Osteocyte (in vitro differentiated cells): Measurements from ENCODE around the gene OR1F1. TPM values are rescaled to one million over a fixed set of nuclear protein-coding genes. Genes with fewer than 3 reads are reported as not detected.

ENCODE experiments used
- DNase-seq: peaks from one replicate; pipeline ENCODE4 v3.0.0; 2021; ENCODE audit warnings: mixed read lengths; ENCODE audit not compliant: unreplicated experiment; ENCODE audit errors: extremely low spot score
- H3K27ac Mint-ChIP-seq: one replicate; pipeline ENCODE4 v1.8.0; 2021; ENCODE audit warnings: mild to moderate bottlenecking, mixed read lengths; ENCODE audit not compliant: unreplicated experiment
- H3K27me3 Mint-ChIP-seq: one replicate; pipeline ENCODE4 v1.8.0; 2021; ENCODE audit warnings: mixed read lengths; ENCODE audit not compliant: unreplicated experiment
- H3K36me3 Mint-ChIP-seq: one replicate; pipeline ENCODE4 v1.8.0; 2021; ENCODE audit warnings: mixed read lengths; ENCODE audit not compliant: unreplicated experiment
- H3K4me1 Mint-ChIP-seq: one replicate; pipeline ENCODE4 v1.8.0; 2021; ENCODE audit warnings: mixed read lengths; ENCODE audit not compliant: unreplicated experiment
- H3K4me3 Mint-ChIP-seq: one replicate; pipeline ENCODE4 v1.8.0; 2021; ENCODE audit warnings: mild to moderate bottlenecking, moderate library complexity, mixed read lengths; ENCODE audit not compliant: unreplicated experiment
- H3K9me3 Mint-ChIP-seq: one replicate; pipeline ENCODE4 v1.8.0; 2021; ENCODE audit warnings: mixed read lengths; ENCODE audit not compliant: unreplicated experiment
- total RNA-seq: library from RNA; stranded (reverse); gene quantifications from 2 replicates; pipeline ENCODE4 v1.2.1, GENCODE V29; 2021
- TF ChIP-seq, protein P1 (sequence below): fragments of 200-600 bp; sonication (generic); IDR thresholded peaks from 2 replicates; pipeline ENCODE4 v1.5.0; 2021; ENCODE audit warnings: antibody characterized with exemption, mild to moderate bottlenecking, moderate library complexity

Gene OR1F1
- total RNA-seq, 1 donor from 2014 or later, result not detected

DNA sequence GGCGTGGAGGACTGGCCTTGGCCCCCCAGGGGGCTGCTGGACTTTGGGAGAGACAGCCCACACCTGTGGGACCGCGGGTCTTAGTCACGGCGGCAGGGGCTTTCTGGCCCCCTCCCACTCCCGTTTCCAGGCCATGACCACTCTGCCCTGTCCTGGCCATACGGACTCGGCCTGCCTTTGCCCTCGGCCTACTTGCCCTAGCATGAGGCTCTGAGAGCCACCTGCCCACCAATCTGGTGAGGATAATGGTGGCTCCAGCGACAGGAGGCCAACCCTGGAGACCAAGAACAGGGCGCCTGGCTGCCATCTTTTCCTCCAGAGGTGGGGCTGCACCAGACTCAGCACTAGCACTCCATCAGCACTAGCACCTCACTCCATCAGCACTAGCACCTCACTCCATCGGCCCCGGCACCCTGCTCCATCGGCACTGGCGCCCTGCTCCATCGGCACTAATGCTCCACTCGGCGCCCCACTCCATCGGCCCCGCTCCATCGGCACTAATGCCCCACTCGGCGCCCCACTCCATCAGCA lies 46.2 kb upstream of the OR1F1 start:
- Mint-ChIP-seq H3K27ac (no peak overlapping the region), H3K27me3 (no peaks in the 10 kb centered on the region), H3K4me3 (no peak overlapping the region), H3K9me3 (no peaks in the 10 kb centered on the region), H3K36me3 (peaks cover 17% of the 10 kb centered on the region), H3K4me1 (peaks cover 2% of the 10 kb centered on the region)
- no peak for DNase-seq
- TF ChIP-seq, protein P1, sequence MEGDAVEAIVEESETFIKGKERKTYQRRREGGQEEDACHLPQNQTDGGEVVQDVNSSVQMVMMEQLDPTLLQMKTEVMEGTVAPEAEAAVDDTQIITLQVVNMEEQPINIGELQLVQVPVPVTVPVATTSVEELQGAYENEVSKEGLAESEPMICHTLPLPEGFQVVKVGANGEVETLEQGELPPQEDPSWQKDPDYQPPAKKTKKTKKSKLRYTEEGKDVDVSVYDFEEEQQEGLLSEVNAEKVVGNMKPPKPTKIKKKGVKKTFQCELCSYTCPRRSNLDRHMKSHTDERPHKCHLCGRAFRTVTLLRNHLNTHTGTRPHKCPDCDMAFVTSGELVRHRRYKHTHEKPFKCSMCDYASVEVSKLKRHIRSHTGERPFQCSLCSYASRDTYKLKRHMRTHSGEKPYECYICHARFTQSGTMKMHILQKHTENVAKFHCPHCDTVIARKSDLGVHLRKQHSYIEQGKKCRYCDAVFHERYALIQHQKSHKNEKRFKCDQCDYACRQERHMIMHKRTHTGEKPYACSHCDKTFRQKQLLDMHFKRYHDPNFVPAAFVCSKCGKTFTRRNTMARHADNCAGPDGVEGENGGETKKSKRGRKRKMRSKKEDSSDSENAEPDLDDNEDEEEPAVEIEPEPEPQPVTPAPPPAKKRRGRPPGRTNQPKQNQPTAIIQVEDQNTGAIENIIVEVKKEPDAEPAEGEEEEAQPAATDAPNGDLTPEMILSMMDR, result no peak

DNA sequence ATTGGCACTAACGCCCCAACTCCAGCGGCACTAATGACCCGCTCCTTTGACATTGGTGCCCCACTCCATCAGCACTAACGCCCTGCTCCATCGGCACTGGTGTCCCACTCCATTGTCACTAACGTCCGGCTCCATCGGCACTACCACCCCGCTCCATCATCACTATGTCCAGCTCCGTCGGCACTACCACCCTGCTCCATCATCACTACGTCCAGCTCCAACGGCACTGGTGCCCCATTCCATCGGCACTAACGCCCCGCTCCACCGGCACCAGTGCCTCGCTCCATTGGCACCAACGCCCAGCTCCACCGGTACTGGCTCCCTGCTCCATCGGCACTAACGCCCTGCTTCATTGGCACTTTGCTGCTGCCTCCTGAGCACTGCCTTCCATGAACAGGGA lies 45.7 kb upstream of the OR1F1 start:
- Mint-ChIP-seq H3K27ac (no peak overlapping the region), H3K4me1 (peaks cover 2% of the 10 kb centered on the region), H3K27me3 (no peaks in the 10 kb centered on the region), H3K36me3 (peaks cover 15% of the 10 kb centered on the region), H3K4me3 (no peak overlapping the region), H3K9me3 (no peaks in the 10 kb centered on the region)
- DNase-seq, result peak; percentile 84
- TF ChIP-seq, protein P1, result no peak

- Mint-ChIP-seq H3K27ac (no peak overlapping the region), H3K36me3 (peaks cover 13% of the 10 kb centered on the region), H3K4me3 (no peak overlapping the region), H3K9me3 (no peaks in the 10 kb centered on the region), H3K4me1 (peaks cover 2% of the 10 kb centered on the region), H3K27me3 (no peaks in the 10 kb centered on the region)
- DNase-seq, result peak; percentile 78
- TF ChIP-seq, protein P1, result no peak
Observed at GRCh38 chr16:3142770-3143169, 45.2 kb upstream of the OR1F1 start.

DNA sequence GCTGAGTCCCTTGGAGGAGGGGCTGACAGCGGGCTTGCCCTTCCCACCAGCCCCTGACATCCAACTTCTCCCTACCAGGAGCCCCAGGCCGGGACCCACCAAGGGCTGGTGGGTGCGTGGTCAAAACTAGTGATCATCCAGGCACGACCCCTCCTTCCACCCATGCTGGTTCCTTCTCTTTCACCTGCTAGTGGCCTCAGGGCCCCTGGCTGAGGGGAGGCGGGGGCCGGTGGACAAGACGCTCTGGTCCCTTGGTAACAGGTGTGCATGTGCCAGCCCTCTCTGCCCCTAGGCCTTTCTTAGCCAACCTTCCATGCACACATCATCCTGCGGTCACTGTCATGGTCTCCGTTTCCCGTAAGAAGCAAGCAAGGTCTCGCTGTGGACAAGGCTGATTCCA lies 44.8 kb upstream of the OR1F1 start:
- H3K36me3 Mint-ChIP-seq, result peaks cover 13% of the 10 kb centered on the region
- no peaks in the 10 kb centered on the region for H3K27me3 Mint-ChIP-seq
- no peaks in the 10 kb centered on the region for H3K9me3 Mint-ChIP-seq
- H3K27ac Mint-ChIP-seq, result no peak overlapping the region
- DNase-seq, result no peak
- H3K4me1 Mint-ChIP-seq, result peaks cover 2% of the 10 kb centered on the region
- TF ChIP-seq, protein P1, result no peak
- no peak overlapping the region for H3K4me3 Mint-ChIP-seq

- Mint-ChIP-seq H3K27ac (no peak overlapping the region), H3K9me3 (no peaks in the 10 kb centered on the region), H3K4me3 (no peak overlapping the region), H3K27me3 (no peaks in the 10 kb centered on the region), H3K36me3 (peaks cover 13% of the 10 kb centered on the region), H3K4me1 (peaks cover 2% of the 10 kb centered on the region)
- no peak for DNase-seq
- TF ChIP-seq, protein P1, result no peak
Observed at GRCh38 chr16:3143598-3144320, 44.2 kb upstream of the OR1F1 start.
